Testis (tissue), 2 donors: ENCODE measurements around the gene TMED1.

ENCODE experiments used
- POLR2A ChIP-seq: fragments of 450-650 bp; IDR thresholded peaks from one replicate; pipeline ENCODE4 v1.6.1; 2017; ENCODE audit warnings: antibody characterized with exemption, mild to moderate bottlenecking, moderate library complexity
- TF ChIP-seq, protein P1 (sequence below), 3 experiments: fragments of 450-650 bp in 2 of 3; fragments of 200-600 bp in 1 of 3; sonication (generic) in 1 of 3; IDR thresholded peaks; one replicate each; pipeline ENCODE4 v1.5.1; 2016 to 2019; ENCODE audit warnings: antibody characterized with exemption in 3 of 3, mild to moderate bottlenecking in 2 of 3, moderate library complexity in 1 of 3

DNA sequence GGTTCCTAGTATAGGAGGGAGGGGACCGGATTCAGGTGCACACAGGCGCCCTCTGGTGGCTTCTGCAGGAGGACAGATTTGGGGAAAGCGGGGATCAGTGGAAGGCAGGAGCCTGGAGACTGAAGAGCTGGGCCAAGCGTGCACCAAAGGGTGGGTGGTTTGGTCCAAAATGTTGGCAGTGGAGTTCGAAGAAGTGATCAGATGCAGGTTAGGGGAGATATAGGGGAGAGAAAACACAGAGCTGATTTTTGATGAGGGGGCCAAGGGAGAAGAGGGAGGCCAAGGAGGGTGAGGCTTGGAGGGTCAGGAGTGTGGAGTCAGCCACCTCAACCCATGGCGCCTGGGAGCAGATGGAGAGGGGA lies 28.5 kb upstream of the TMED1 start:
- TF ChIP-seq, protein P1, sequence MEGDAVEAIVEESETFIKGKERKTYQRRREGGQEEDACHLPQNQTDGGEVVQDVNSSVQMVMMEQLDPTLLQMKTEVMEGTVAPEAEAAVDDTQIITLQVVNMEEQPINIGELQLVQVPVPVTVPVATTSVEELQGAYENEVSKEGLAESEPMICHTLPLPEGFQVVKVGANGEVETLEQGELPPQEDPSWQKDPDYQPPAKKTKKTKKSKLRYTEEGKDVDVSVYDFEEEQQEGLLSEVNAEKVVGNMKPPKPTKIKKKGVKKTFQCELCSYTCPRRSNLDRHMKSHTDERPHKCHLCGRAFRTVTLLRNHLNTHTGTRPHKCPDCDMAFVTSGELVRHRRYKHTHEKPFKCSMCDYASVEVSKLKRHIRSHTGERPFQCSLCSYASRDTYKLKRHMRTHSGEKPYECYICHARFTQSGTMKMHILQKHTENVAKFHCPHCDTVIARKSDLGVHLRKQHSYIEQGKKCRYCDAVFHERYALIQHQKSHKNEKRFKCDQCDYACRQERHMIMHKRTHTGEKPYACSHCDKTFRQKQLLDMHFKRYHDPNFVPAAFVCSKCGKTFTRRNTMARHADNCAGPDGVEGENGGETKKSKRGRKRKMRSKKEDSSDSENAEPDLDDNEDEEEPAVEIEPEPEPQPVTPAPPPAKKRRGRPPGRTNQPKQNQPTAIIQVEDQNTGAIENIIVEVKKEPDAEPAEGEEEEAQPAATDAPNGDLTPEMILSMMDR (IDR thresholded peaks at IDR 0.05), result peak; percentile 60 to 91 (median 78)
- no peak for TF ChIP-seq POLR2A
